ENCODE data around the gene TMTC2.

- TF ChIP-seq CTCF (IDR thresholded peaks at IDR 0.05; ENCODE audit: low read depth, low read length) (no peak), EZH2phosphoT487 (IDR thresholded peaks at IDR 0.05; ENCODE audit: low read depth) (no peak)
Observed at GRCh38 chr12:82923935-82924334, 237.2 kb downstream of the TMTC2 start.
